K562 (cell line): ENCODE data around the gene ASB11. TPM values are rescaled to one million over a fixed set of nuclear protein-coding genes. Genes with fewer than 3 reads are reported as not detected.

Experiments used
- ATAC-seq: fragments of 200-7000 bp; cut with Tn5 transposase; 3 replicates; pipeline ENCODE4 v1.9.1; 2020; ENCODE audit warnings: moderate library complexity
- BruUV-seq: library from RNA; stranded (reverse); fragments of 400-500 nt; replicated peaks from 2 replicates; lab custom pipeline; 2021; lab: Mats Ljungman, UMichigan
- CTCF ChIA-PET: fragments of 300-600 bp; formaldehyde crosslinking; extraction: SDS; loops from one replicate; lab custom pipeline; 2021; ENCODE audit warnings: low intra/inter-chr PET ratio; lab: Yijun Ruan, JAX
- POLR2A ChIA-PET: fragments of 300-600, 350-650 bp; sonication (Branson Sonifier 250); formaldehyde crosslinking; extraction: SDS; loops from one replicate; lab custom pipeline; 2021; ENCODE audit warnings: antibody characterized with exemption, inconsistent platforms; lab: Yijun Ruan, JAX
- DNase-seq, 4 experiments: peaks; one replicate each; pipeline versions ENCODE4 v3.0.0 to v3.0.0-alpha.2; 2011 to 2018; ENCODE audit warnings: low spot score in 3 of 4, mixed read lengths in 3 of 4; ENCODE audit errors: extremely low read depth in 1 of 4
- FAIRE-seq: peaks from 2 replicates; lab custom pipeline; 2011; peaks lifted over from hg19 to GRCh38; lab: Jason Lieb, UNC
- H2AFZ ChIP-seq: 2 replicates; pipeline ENCODE4 v1.6.0; 2011; ENCODE audit warnings: low read depth, low read length, control low read depth, inconsistent platforms
- H3K27ac ChIP-seq: fragments of 200-600 bp; 3 replicates; pipeline ENCODE4 v1.8.0; 2011; ENCODE audit warnings: low read depth, mild to moderate bottlenecking, control low read depth, inconsistent platforms, low read length, moderate library complexity, mixed read lengths; ENCODE audit errors: extremely low read depth
- H3K27me3 ChIP-seq, 2 experiments: fragments of 300-600 bp in 1 of 2; 2 replicates in 1 of 2; 3 replicates in 1 of 2; pipeline versions ENCODE4 v1.6.0 to v1.8.0; 2011; ENCODE audit warnings: inconsistent platforms in 2 of 2, low read length in 2 of 2, mild to moderate bottlenecking in 1 of 2, mixed read lengths in 1 of 2, moderate library complexity in 1 of 2; ENCODE audit not compliant: control insufficient read depth in 2 of 2, insufficient read depth in 2 of 2
- H3K36me3 ChIP-seq: fragments of 300-600 bp; 3 replicates; pipeline ENCODE4 v1.8.0; 2011; ENCODE audit warnings: mild to moderate bottlenecking, low read length, inconsistent platforms; ENCODE audit not compliant: control insufficient read depth, insufficient read depth
- H3K4me1 ChIP-seq, 2 experiments: fragments of 200-600 bp in 1 of 2; replicated peaks in 1 of 2; 2 replicates in 1 of 2; 3 replicates in 1 of 2; pipeline versions ENCODE4 v1.5.1 to v1.8.0; 2011; ENCODE audit warnings: inconsistent platforms in 2 of 2, low read length in 2 of 2, mild to moderate bottlenecking in 1 of 2, mixed read lengths in 1 of 2, moderate library complexity in 1 of 2; ENCODE audit not compliant: control insufficient read depth in 2 of 2, insufficient read depth in 2 of 2
- H3K4me2 ChIP-seq: 2 replicates; pipeline ENCODE4 v1.6.1; 2011; ENCODE audit warnings: low read length, control low read depth, inconsistent platforms, mixed read lengths; ENCODE audit not compliant: insufficient read depth
- H3K4me3 ChIP-seq: fragments of 200-600 bp; sonication (generic), shearing (Covaris generic); 2 replicates; pipeline ENCODE4 v1.5.1; 2016; ENCODE audit warnings: control low read depth, inconsistent platforms
- H3K79me2 ChIP-seq: fragments of 200-600 bp; 3 replicates; pipeline ENCODE4 v1.8.0; 2011; ENCODE audit warnings: low read length, inconsistent platforms; ENCODE audit not compliant: control insufficient read depth, insufficient read depth
- H3K9ac ChIP-seq, 2 experiments: 2 replicates each; pipeline versions ENCODE4 v1.6.0 to v1.6.1; 2011; ENCODE audit warnings: low read depth in 2 of 2, low read length in 2 of 2, control low read depth in 1 of 2, inconsistent platforms in 1 of 2, mild to moderate bottlenecking in 1 of 2, mixed read lengths in 1 of 2; ENCODE audit not compliant: insufficient read depth in 1 of 2
- H3K9me1 ChIP-seq: one replicate; pipeline ENCODE4 v1.6.0; 2011; ENCODE audit warnings: inconsistent platforms, mild to moderate bottlenecking, low read length, moderate library complexity; ENCODE audit not compliant: control insufficient read depth, insufficient read depth
- H3K9me3 ChIP-seq: replicated peaks from 2 replicates; pipeline ENCODE4 v1.5.1; 2011; ENCODE audit warnings: low read depth, low read length, inconsistent platforms; ENCODE audit not compliant: control insufficient read depth, insufficient read depth
- H4K20me1 ChIP-seq: replicated peaks from 2 replicates; pipeline ENCODE4 v1.6.1; 2011; ENCODE audit warnings: low read length, inconsistent platforms, mixed read lengths; ENCODE audit not compliant: control insufficient read depth, insufficient read depth
- EHMT2 ChIP-seq: fragments of 450-650 bp; IDR thresholded peaks from 2 replicates; pipeline ENCODE4 v1.6.1; 2018; ENCODE audit warnings: antibody characterized with exemption
- KAT2B ChIP-seq: IDR thresholded peaks from one replicate; pipeline ENCODE4 v1.6.1; 2012; ENCODE audit warnings: low read depth, mild to moderate bottlenecking, control low read depth, inconsistent platforms, low read length, moderate library complexity
- MEF2D ChIP-seq: conservative IDR thresholded peaks from 2 replicates; pipeline ENCODE4 v1.6.1; 2016; ENCODE audit warnings: low read depth, missing genetic modification characterization, missing compliant biosample characterization
- MTA2 ChIP-seq: fragments of 450-650 bp; IDR thresholded peaks from 2 replicates; pipeline ENCODE4 v1.6.1; 2016; ENCODE audit warnings: low read depth
- PHTF2 ChIP-seq: fragments of 250-450 bp; sonication (Bioruptor Pico); IDR thresholded peaks from 2 replicates; pipeline ENCODE4 v1.5.0; 2021; ENCODE audit warnings: mild to moderate bottlenecking
- SMARCB1 ChIP-seq: IDR thresholded peaks from 2 replicates; pipeline ENCODE4 v1.6.1; 2011; ENCODE audit warnings: improper control_type of control experiment, low read depth; ENCODE audit not compliant: insufficient read length
- SRSF3 ChIP-seq: fragments of 200-400 bp; formaldehyde crosslinking; IDR thresholded peaks from 2 replicates; pipeline ENCODE4 v1.6.1; 2016; ENCODE audit warnings: mild to moderate bottlenecking, low read length, moderate library complexity; ENCODE audit not compliant: insufficient read depth
- TAF7 ChIP-seq: fragments of 450-650 bp; IDR thresholded peaks from 2 replicates; pipeline ENCODE4 v1.6.1; 2016; ENCODE audit warnings: missing genetic modification characterization, missing compliant biosample characterization
- TCF3 ChIP-seq: sonication (generic); formaldehyde crosslinking; IDR thresholded peaks from 2 replicates; pipeline ENCODE4 v1.4.0; 2020; ENCODE audit warnings: mild to moderate bottlenecking, missing genetic modification reagents
- TCF7 ChIP-seq: sonication (generic); IDR thresholded peaks from 2 replicates; pipeline ENCODE4 v1.6.1; 2016; ENCODE audit warnings: antibody characterized with exemption, borderline replicate concordance
- TEAD4 ChIP-seq, 2 experiments: sonication (generic) in 1 of 2; formaldehyde crosslinking in 1 of 2; IDR thresholded peaks; 2 replicates each; pipeline versions ENCODE4 v1.6.1 to v1.8.0; 2012 to 2022; ENCODE audit warnings: borderline replicate concordance in 1 of 2, inconsistent platforms in 1 of 2, low read length in 1 of 2, mild to moderate bottlenecking in 1 of 2, missing genetic modification reagents in 1 of 2
- ZC3H8 ChIP-seq: fragments of 450-650 bp; IDR thresholded peaks from 2 replicates; pipeline ENCODE4 v1.6.1; 2017
- ZFP1 ChIP-seq: fragments of 450-650 bp; formaldehyde crosslinking; IDR thresholded peaks from 2 replicates; pipeline ENCODE4 v1.4.0; 2020; ENCODE audit warnings: mild to moderate bottlenecking, mixed read lengths
- ZNF75A ChIP-seq: fragments of 450-650 bp; formaldehyde crosslinking; IDR thresholded peaks from 2 replicates; pipeline ENCODE4 v1.4.0; 2020; ENCODE audit warnings: mild to moderate bottlenecking
- WGBS: fragments of 100-300 bp; shearing (Covaris generic); methylation state at CpG from one replicate; pipeline ENCODE4 v1.1.6; 2016; ENCODE audit warnings: low coverage, mixed read lengths; ENCODE audit not compliant: insufficient coverage; ENCODE audit errors: missing lambda C conversion rate; 5-methylcytosine and 5-hydroxymethylcytosine counted together
- in situ Hi-C: fragments of 300-500 bp; cut with MboI; formaldehyde crosslinking; loops from 4 replicates; pipeline ENCODE4 v1.15.0; 2018; ENCODE audit warnings: inconsistent platforms, mixed read lengths
- intact Hi-C: fragments of 100-400 bp; cut with micrococcal nuclease; formaldehyde crosslinking; loops from 2 replicates; pipeline ENCODE4 v1.14.2; 2022
- polyA plus RNA-seq, 8 experiments: library from polyadenylated mRNA; depleted of rRNA in 4 of 8; stranded (reverse) in 5 of 8; unstranded in 3 of 8; fragments of >200 nt; fragmentation: Nextera tagmentation in 2 of 8; fragmentation: Illumina TruSeq in 1 of 8; extraction: Ambion mirVana in 2 of 8; extraction: Trizol in 1 of 8; gene quantifications; 2 replicates each; pipeline versions ENCODE4 v1.2.1 to v1.2.3, GENCODE V29; 2011 to 2014; ENCODE audit warnings: inconsistent platforms in 1 of 8, missing spikeins in 1 of 8
- total RNA-seq, 7 experiments: library from RNA; depleted of rRNA in 6 of 7; stranded (reverse); fragments of >200 nt in 6 of 7; fragmentation: Illumina TruSeq in 2 of 7; extraction: Trizol in 2 of 7; gene quantifications; 2 replicates each; pipeline versions ENCODE4 v1.2.1 to v1.2.3, GENCODE V29; 2011 to 2021; ENCODE audit warnings: low replicate concordance in 1 of 7
- TF ChIP-seq, protein P1 (sequence below): fragments of 450-650 bp; formaldehyde crosslinking; IDR thresholded peaks from 2 replicates; pipeline ENCODE4 v1.4.0; 2020; ENCODE audit warnings: mild to moderate bottlenecking, moderate library complexity
- TF ChIP-seq, protein P2 (sequence below), 2 experiments: fragments of 250-450 bp in 1 of 2; fragments of 450-650 bp in 1 of 2; sonication (Bioruptor Pico) in 1 of 2; IDR thresholded peaks; 2 replicates each; pipeline versions ENCODE4 v1.6.1 to v1.8.0; 2016 to 2021; ENCODE audit warnings: mild to moderate bottlenecking in 2 of 2, moderate library complexity in 2 of 2, missing compliant biosample characterization in 1 of 2, missing genetic modification characterization in 1 of 2
- TF ChIP-seq, protein P3 (sequence below): fragments of 200-800 bp; sonication (Bioruptor generic); IDR thresholded peaks from 2 replicates; pipeline ENCODE4 v1.6.1; 2016; ENCODE audit warnings: missing genetic modification characterization, missing compliant biosample characterization

The ASB11 gene
- total and polyA plus RNA-seq, 9 of the 15 experiments (the other 6 are each of a cell fraction or from before 2014, with no cell fraction given) = not detected

DNA sequence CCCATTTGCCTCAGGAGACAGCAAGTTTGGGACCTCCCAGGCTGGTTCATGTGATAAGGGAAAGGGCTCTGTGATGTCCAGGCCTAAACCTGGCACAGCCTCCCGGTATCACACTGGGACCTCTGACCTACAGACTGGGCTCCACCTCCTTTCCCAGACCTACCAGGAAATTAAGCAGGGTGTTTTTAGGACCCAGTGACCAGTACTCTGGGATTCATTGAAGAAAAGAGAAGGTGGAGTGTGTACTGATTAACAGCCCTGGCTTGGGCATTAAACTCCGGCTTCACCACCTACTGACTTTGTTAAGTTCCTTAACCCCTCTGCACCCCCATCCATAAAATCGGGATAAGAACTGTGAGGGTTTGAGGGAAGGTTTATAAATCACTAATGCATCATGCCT is 74.1 kb downstream of the ASB11 start:
- CTCF ChIA-PET = interaction anchor here (1.1 kb wide), 1 partner anchor 1145 kb away, joined by 3 read pairs; no protein-coding TSS in a partner anchor
- ATAC-seq (no peak), FAIRE-seq (no peak), DNase-seq (no peak)
- Histone ChIP-seq H3K9ac (no peak overlapping the region), H3K9me3 (no peaks in the 10 kb centered on the region), H3K9me1 (no peaks in the 10 kb centered on the region), H3K4me1 (no peaks in the 10 kb centered on the region), H3K36me3 (no peaks in the 10 kb centered on the region), H3K4me2 (no peak overlapping the region), H3K79me2 (no peaks in the 10 kb centered on the region), H3K4me3 (no peak overlapping the region), H4K20me1 (no peaks in the 10 kb centered on the region), H3K27me3 (no peaks in the 10 kb centered on the region), H3K27ac (no peak overlapping the region), H2AFZ (no peak overlapping the region)
- POLR2A ChIA-PET = no interaction called here
- 9% methylated on average over 3 of the region's 3 CpGs for WGBS
- intact Hi-C loops = loop anchor here (10.0 kb wide), 1 partner anchor 276 kb away; no protein-coding TSS in a partner anchor
- no TSS peak for BruUV-seq
- in situ Hi-C loops = loop anchor here (10.0 kb wide), 1 partner anchor 1196 kb away; no protein-coding TSS in a partner anchor
- no peak for TF ChIP-seq KAT2B
- no peak for TF ChIP-seq TEAD4 (IDR thresholded peaks at IDR 0.05; ENCODE audit: low read length)
- TF ChIP-seq TEAD4 (CRISPR knock-in tag; IDR thresholded peaks at IDR 0.05; ENCODE audit: borderline replicate concordance) = no peak
- TF ChIP-seq, protein P1, sequence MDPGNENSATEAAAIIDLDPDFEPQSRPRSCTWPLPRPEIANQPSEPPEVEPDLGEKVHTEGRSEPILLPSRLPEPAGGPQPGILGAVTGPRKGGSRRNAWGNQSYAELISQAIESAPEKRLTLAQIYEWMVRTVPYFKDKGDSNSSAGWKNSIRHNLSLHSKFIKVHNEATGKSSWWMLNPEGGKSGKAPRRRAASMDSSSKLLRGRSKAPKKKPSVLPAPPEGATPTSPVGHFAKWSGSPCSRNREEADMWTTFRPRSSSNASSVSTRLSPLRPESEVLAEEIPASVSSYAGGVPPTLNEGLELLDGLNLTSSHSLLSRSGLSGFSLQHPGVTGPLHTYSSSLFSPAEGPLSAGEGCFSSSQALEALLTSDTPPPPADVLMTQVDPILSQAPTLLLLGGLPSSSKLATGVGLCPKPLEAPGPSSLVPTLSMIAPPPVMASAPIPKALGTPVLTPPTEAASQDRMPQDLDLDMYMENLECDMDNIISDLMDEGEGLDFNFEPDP (CRISPR knock-in tag) = no peak
- no peak for TF ChIP-seq TAF7 (tag)
- TF ChIP-seq ZC3H8 = no peak
- no peak for TF ChIP-seq TCF3 (CRISPR knock-in tag)
- TF ChIP-seq, protein P2, sequence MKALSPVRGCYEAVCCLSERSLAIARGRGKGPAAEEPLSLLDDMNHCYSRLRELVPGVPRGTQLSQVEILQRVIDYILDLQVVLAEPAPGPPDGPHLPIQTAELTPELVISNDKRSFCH (CRISPR knock-in tag; IDR thresholded peaks at IDR 0.05) = no peak
- TF ChIP-seq, protein P2 (tag; IDR thresholded peaks at IDR 0.05) = no peak
- TF ChIP-seq MEF2D (tag) = no peak
- no peak for TF ChIP-seq ZNF75A (CRISPR knock-in tag)
- TF ChIP-seq, protein P3, sequence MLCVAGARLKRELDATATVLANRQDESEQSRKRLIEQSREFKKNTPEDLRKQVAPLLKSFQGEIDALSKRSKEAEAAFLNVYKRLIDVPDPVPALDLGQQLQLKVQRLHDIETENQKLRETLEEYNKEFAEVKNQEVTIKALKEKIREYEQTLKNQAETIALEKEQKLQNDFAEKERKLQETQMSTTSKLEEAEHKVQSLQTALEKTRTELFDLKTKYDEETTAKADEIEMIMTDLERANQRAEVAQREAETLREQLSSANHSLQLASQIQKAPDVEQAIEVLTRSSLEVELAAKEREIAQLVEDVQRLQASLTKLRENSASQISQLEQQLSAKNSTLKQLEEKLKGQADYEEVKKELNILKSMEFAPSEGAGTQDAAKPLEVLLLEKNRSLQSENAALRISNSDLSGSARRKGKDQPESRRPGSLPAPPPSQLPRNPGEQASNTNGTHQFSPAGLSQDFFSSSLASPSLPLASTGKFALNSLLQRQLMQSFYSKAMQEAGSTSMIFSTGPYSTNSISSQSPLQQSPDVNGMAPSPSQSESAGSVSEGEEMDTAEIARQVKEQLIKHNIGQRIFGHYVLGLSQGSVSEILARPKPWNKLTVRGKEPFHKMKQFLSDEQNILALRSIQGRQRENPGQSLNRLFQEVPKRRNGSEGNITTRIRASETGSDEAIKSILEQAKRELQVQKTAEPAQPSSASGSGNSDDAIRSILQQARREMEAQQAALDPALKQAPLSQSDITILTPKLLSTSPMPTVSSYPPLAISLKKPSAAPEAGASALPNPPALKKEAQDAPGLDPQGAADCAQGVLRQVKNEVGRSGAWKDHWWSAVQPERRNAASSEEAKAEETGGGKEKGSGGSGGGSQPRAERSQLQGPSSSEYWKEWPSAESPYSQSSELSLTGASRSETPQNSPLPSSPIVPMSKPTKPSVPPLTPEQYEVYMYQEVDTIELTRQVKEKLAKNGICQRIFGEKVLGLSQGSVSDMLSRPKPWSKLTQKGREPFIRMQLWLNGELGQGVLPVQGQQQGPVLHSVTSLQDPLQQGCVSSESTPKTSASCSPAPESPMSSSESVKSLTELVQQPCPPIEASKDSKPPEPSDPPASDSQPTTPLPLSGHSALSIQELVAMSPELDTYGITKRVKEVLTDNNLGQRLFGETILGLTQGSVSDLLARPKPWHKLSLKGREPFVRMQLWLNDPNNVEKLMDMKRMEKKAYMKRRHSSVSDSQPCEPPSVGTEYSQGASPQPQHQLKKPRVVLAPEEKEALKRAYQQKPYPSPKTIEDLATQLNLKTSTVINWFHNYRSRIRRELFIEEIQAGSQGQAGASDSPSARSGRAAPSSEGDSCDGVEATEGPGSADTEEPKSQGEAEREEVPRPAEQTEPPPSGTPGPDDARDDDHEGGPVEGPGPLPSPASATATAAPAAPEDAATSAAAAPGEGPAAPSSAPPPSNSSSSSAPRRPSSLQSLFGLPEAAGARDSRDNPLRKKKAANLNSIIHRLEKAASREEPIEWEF (CRISPR knock-in tag) = no peak
- no peak for TF ChIP-seq EHMT2
- TF ChIP-seq MTA2 = no peak
- TF ChIP-seq SRSF3 = no peak
- no peak for TF ChIP-seq SMARCB1
- no peak for TF ChIP-seq TCF7
- no peak for TF ChIP-seq PHTF2
- TF ChIP-seq ZFP1 (CRISPR knock-in tag) = no peak
